8988T (cell line): ENCODE data around the gene BACH2.
"Not testable (repeated sequence)": the region's sequence is repeated elsewhere in the genome, so short reads cannot be mapped to it uniquely, and the experiment has no call there.

Experiments
- DNase-seq: peaks from one replicate; pipeline ENCODE4 v3.0.0; 2011

BACH2 gene

DNA sequence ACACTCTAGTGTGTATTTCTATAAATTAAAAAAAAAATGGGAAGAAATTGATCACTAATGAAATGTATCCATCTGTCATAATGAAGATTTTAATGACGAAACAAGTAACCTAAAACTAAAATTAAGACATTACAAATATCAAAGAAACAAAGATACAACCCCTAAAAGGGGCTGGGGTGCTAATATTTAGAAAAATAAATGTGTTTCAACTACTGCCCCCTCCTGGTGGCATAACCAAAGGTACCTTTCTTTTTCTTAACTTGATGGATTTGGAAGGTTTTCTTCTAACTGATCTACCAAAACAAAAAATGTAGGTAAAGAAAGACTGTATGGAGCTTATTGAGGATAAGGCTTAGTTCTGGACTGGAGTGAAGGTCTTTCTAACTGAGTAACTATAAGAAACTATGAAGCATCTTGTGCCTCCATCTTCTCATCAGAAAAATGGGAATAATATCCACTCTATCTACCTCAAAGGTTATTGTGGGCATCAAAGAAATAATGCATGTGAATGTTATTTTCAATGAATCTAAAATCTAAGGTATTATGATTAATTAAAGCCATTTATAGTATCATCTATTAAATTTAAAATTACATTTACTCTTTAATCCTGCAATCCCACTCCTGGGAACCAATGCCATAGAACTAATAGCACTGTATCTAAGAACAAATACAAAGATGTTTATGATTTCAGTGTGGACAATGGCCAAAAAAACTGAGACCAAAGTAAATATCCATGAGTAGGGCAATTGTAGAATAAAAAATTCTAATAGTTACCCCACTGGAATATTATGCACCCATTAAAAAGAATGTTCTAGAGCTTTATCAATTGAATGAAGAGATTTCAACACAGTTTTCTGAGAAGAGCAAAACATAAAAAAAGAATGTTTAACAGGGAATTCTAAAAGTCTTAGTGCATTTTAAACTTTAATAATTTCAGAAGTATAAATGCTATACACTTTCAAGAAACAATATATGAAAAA, 117.2 kb downstream of the BACH2 start:
- DNase-seq, result no peak

DNA sequence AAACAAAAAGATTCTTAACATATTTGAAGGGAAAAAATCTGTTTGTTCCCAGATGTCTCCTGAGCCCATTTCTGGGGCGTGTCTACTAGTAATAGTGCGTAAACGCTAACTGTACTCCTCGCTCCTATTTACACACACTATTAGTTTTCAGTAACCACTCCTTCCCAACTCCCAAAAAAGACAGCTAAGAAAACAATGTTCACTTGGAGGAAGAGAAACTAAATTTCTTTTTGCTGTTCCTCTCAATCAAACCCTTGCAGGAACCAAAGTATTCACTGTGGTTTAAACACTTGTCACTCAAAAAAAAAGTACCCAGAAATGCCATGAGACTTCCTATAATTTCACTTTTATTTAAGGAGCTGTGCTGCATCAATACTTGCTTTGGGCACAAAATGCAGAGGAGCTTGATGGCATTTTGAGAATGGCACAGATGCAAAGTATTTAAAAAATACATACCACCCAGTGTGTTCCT, 118.2 kb downstream of the BACH2 start:
- DNase-seq, result no peak

DNA sequence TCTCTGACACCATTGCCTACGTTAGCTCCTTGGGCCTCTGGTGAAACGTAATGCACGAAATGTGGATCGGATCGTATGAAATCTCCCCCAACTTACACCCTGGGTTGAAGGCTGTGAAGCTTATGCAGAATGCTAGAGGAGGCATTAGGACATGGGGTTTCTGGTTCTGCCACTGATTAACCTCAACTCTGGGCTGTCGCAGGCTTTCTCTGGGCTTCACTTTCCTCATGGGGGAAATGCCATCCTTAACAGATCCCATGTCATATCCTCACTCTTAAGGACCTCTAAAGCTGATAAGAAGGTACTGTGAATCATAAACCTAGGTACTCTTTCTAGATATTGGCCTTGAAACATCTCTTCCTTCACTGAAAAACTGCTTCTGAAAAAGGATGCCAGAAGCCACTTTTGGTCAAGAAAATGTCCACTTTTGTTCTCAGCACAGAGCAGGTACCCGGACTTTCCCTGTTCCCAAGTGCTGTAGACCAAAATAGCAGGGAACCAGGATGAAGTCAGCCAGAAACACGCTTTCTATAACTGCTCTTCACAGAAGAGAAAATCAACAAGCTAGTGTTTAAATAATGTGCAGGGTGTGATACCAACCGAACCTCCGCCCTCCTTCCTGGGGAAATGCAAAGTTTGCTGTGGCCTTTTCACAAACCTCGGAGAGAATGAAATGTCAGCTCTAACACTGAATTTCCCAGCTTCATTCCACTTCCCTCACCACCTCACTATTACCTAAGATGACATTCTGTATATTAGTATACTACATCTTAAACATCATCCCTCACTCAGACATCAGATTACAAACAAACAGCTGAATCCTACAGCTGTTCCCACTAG, 118.9 kb downstream of the BACH2 start:
- no peak for DNase-seq

DNA sequence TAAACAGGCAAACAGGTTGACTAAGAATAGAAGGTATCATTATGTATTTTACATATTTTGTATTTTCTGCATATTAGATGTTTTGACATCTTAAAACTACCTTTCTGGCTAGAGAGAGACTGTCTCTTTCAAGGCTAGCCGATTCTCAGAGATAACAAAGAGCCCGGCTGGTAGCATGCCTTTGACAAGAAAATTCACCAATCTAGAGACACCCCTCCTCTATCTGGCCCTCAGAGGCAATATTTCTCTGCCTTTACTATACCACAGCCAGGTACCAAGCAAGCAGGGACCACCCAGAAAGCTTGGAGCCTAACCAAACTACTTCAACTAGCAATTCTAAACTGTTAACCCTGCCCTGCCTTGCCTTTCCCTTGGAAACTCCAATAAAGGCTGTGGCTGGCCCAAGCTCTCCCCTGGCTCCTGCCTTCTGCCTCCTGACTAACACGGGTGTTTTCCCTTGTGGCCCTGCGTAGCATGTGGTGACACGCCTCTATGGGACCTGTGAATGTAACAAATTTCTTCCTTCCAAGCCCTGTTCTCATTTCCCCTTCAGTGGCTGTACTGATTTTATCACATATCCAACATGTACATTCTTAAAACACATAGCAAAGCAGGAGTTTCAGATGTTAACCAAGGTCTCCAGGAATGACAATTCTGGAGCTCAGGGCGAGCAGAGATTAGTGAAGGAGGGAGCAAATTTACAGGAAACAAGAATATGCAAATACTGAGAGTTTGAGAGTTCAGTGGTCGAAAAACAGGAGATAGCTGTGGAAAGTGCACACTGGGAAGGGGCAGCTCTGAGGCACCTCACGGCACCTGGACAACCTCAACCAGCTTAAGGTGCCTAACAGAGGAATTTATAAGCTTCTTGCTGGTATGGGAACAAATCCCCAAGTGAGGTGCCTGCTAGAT, 120.8 kb downstream of the BACH2 start:
- DNase-seq, result no peak

DNA sequence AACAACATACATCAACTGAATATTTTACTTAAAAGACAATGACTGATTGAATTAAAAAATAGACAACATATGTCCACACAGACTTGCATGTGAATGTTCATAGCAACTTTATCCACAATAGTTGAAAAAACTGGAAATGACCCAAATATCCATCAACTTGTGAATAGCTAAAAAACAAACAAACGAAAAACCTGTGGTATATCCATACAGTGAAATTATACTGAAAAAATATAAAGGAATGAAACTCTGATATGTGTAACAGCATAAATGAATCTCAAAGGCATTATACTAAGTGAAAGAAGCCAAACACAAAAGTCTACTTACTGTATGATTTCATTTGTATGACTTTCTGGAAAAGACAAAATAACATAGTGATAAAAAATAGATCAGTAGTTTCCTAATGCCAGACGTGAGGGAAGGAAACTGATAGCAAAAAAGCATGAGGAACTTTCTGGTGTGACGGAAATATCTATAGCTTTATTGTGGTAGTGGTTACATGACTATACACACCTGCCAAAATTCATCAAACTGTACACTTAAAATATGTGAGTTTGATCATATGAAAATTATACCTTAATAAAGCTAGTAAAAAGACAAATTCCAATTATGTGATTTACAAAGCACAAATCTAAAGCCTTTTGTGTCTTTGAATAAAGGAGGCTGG, 123.2 kb downstream of the BACH2 start:
- DNase-seq, result no peak

DNA sequence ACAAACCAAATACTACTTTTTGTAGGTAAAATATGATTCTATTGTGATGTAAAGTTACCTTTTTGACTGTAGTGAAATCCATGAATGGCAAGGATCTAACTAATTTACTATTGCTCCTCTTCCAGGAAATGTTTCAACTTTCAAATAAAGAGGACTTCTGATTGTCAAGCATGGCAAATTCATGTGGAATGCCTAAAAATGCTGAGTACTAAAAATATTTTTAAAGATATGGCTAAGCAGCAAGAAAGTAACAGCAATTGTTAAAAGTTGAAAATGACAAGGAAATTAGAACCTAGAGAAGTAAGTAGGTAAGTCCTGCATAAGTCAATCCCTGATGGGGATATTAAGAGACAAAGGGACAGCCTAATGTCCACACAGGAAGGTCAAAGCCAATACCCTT, 126.0 kb downstream of the BACH2 start:
- no peak for DNase-seq

DNA sequence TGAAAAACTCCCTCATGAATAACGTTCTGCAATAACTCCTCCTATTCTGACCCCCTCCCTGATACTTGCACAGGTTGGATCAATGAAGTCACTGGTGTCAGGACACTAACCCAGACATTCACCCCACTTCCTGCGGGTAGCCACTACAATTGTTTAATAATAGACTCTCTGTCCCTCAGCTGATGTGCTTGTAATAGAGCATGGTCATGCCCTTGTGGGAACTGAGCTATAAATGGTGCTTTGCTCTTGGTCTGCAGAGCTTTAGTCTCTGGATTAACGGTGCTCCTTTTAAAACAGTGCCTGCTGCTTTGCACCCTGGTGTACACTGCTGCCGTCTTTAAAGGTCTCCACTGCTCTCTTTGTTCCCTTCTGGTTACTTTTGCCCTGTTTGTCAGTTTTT, 127.3 kb downstream of the BACH2 start:
- DNase-seq, result no peak

DNA sequence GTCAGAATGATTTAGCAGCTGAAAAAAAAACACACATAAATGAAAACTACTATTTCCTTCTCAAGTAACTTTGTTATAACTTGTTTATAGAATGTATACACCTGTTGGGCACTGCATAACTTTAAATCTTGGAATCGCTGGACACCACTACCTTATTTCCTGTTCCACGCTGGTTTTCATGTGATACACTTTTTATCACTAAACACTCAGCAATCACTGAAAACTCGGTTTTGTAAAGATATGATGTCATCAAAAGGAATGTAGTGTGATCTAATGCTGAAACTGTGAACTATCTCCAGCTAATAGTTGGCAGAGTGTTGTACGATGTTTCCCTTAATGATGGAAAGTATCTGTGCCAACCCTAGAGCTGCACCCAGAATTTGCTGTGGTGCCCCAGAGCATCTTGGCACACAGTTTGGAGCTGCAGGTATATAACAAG, 127.9 kb downstream of the BACH2 start:
- DNase-seq, result no peak

DNA sequence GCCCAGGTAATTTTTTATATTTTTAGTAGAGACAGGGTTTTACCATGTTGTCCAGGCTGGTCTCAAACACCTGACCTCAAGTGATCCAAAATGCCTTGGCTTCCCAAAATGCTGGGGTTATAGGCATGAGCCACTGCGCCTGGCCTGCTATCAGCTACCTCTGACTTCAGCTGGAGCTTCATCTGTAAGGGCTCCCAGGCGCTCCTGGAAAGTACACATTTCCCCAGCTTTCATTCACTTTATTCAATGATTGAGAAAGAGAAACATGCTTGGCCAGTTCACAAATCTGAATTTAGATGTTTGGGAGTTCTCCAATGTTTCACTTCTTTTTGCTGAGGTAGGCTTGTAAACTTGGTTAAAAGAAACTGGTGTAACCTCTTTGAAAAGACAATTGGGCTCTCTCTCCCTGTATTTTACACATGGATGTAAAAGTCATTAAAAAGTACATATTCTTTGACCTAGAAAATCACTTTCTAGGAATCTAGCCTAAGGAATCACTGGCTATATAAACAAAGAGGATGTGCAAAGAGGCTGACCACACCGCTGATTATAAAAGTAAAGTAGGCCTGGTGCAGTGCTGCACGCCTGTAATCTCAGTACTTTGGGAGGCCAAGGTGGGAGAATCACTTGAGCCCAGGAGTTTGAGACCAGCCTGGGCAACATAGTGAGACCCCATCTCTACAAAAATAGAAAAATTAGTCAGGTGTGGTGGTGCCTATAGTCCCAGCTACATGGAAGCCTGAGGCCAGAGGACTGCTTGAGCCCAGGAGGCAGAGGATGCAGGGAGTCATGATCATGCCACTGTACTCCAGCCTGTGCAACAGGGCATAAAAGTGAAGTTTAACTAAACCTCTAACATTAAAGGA, 128.9 kb downstream of the BACH2 start:
- DNase-seq, result no peak

DNA sequence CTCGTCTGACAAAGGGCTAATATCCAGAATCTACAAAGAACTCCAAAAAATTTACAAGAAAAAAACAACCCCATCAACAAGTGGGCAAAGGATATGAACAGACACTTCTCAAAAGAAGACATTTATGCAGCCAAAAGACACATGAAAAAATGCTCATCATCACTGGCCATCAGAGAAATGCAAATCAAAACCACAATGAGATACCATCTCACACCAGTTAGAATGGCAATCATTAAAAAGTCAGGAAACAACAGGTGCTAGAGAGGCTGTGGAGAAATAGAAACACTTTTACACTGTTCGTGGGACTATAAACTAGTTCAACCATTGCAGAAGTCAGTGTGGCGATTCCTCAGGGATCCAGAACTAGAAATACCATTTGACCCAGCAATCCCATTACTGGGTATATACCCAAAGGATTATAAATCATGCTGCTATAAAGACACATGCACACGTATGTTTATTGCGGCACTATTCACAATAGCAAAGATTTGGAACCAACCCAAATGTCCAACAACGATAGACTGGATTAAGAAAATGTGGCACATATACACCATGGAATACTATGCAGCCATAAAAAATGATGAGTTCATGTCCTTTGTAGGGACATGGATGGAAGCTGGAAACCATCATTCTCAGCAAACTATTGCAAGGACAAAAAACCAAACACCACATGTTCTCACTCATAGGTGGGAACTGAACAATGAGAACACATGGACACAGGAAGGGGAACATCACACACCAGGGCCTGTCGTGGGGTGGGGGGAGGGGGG, 130.3 kb downstream of the BACH2 start:
- not testable (repeated sequence) for DNase-seq

DNA sequence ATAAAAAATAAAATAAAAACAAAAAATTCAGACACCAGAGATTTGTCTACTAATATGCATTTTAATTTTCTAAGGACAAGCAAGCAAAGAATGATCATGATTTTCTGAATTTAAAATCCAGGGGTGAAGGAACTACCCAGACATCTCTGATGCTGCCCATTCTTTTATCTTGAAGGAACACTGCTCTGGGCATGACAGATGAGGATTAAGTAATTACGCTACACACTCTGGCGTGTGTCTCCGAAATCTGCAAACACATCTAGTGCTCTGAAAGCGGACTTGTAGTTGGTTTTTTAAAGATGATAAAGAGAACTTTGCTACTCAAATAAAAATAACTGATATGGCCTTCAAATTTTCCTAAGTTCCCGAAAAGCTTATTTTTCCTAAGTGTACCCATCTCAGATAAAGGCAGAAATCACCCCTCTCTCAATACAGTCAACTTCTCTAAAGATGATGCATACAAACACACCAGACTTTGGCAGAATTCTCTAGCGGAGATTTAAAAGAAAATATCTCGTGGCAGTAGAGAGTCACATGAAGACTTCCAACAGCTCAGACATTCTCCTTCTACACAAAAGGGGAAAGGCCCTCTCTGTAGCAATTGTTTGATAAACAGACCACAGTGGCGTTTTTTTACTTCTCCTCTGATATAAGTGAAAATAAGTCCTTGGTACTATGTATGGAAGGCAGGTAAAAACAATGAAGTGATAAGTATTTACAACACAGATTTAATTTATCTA, 133.8 kb downstream of the BACH2 start:
- DNase-seq, result no peak

DNA sequence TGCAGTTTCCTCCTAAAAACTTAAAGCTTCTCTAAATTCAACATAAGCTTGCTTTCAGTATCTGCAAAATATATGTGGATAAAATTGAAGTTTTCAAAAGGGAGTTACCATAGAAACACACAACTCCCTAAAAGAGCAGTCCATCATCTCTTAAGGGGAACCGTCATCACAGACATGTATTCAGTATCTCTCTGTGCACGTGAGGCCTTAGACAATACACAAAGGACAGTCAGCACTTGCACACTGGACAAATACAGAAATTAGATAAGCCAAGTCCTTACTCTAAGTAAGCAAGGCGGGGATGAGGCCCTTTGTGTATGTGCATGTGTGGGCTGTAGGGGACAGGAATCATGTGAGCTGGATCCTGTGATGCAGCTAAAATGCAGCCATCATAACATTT, 136.6 kb downstream of the BACH2 start:
- no peak for DNase-seq

DNA sequence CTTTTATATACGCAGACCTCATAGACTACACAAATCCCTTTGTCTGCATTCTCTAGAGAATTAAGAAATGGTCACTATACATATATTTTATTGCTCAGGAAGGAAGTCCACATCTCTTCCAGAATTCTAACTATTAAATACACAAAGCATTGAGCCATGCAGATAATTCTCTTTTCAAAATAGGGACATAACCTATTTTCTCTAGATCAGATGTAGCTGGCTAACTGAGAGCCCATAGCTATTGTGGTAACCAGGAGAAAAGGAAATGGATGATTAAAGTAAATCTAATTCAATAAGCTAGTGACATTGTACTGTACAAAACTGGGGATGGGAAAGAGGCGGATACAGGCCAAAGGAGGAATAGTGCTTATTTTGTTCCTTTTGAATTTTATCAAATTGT, 137.2 kb downstream of the BACH2 start:
- DNase-seq, result no peak

DNA sequence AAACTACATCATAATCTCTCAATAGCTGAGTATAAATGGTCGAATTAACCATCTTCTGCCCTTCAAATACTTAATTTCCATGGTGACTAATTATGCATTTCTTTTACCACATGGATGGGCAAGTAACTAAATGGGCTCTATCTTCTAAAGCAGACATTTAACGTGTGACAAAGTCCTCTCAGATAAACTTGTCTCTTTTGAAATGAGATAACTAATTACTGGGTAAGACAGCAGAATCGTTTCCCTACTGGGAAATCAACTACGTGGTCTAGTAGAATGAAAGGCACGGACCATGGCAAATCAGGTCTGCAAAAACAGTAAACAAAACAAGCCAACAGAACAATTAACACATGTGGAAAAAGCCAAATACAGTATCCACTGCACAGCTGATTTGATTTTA, 137.7 kb downstream of the BACH2 start:
- DNase-seq, result no peak

DNA sequence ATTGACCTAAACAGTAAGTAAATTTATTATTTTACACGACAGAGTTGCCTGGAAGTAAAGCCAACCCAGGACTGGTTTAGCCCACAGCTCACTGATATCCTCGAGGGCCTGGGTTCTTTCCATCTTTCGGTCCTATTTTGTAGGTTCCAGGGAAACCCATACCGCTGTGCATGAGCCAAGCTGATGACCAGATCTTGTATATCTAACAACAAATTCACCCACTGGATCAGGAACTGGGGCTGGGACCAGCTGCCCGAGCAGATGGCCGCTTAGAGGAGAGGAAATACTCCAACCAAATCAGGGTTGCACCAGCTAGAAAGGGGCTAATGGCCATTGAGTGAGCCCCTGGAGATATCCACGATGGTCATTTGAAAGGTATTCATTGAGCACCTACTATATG, 139.2 kb downstream of the BACH2 start:
- no peak for DNase-seq

DNA sequence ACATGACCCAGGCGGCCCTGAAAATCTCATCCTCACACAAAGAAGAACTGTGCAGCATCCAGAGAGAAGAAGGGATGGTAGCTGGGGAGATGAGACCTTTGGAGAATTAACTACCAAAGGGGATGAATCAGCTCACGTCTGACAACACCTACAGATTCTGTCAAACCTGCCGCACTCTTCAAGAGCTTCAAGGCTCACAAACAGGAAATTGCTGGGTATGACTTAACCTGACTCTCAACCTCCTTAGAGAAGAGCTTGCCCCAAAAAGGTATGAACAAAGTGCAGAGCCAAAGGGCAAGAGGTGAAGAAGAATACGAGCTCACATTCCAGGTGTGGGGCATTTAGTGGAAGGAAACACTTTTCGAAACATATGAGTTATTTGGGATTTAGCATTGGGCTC, 139.8 kb downstream of the BACH2 start:
- DNase-seq, result no peak

DNA sequence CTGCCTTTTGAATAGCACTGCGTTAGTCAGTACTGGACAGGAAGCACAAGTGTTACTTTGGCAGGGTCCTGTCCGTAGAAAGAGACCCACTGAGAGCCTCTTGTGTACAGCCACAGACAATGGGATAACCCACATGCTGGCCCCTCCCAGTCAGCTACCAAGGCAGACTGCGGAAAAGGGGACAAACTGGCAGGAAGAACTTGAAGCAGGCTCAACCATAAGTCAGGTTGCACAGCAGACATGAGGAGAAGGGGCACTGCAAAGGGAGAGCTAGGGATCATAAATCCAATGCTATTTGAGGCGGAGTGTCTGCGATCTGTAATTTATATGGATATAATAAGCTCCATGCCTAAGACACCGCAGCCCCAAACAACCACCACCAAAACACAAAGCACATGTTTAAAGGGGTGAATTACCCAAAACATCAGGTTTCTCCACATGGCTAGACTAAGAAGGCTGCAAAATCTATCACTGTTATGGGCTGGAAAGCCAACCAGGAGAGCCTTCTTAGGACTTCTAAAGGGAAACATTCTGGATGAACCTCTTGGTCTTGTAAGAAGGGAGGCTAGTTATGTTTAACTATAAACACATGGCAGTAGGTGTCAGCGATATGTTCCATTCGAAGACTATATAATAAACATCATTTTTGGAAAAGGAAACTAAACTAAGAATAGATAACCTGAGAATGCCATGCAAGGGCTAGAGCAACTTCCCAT, 141.7 kb downstream of the BACH2 start:
- no peak for DNase-seq

DNA sequence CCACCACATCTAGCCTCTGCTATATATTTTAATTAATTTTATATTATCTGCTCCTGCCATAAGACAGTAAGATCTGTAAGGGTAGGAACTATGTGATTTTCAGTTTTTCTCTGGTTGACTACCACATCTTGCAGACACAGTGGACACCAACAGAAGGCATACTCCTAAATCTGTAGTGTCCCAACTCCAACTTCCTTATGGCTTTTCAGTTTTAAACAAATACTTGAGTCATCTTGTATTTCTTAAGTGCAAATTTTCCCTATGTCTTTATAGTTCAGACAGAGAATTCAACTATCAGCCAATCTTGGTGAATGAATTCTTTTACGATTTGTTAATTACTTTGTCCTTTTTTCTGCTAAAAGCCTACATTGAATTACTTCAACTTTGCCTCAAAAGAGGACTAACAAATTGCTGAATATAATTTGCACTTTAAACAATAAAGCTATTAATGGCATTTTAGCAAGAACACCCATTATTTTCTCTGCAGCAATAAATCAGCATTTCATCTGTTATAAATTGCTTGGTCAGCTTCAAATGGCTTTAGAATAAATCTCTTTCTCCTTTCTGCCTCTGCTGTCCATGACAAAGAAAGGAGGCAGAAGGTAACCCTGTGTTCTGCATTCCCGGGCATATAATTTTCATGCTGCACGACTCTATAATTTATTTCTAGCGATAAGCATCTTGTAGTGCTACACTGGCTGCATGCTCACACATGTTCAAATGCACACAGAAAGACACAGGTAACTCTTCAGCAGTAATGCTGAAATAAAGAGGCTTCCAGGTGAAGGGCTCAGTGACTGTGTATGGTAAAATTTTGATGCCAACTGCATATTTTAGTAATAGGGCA, 144.8 kb downstream of the BACH2 start:
- no peak for DNase-seq
